Hematopoietic multipotent progenitor cell treated with erythropoietin and hydrocortisone succinate and interleukin-3 and kit ligand, for 6 days (in vitro differentiated cells): ENCODE data around the gene INO80C.

Source experiments
- DNase-seq: peaks from one replicate; pipeline ENCODE4 v3.0.0-alpha.2; 2015

Gene INO80C, protein sequence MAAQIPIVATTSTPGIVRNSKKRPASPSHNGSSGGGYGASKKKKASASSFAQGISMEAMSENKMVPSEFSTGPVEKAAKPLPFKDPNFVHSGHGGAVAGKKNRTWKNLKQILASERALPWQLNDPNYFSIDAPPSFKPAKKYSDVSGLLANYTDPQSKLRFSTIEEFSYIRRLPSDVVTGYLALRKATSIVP

DNA sequence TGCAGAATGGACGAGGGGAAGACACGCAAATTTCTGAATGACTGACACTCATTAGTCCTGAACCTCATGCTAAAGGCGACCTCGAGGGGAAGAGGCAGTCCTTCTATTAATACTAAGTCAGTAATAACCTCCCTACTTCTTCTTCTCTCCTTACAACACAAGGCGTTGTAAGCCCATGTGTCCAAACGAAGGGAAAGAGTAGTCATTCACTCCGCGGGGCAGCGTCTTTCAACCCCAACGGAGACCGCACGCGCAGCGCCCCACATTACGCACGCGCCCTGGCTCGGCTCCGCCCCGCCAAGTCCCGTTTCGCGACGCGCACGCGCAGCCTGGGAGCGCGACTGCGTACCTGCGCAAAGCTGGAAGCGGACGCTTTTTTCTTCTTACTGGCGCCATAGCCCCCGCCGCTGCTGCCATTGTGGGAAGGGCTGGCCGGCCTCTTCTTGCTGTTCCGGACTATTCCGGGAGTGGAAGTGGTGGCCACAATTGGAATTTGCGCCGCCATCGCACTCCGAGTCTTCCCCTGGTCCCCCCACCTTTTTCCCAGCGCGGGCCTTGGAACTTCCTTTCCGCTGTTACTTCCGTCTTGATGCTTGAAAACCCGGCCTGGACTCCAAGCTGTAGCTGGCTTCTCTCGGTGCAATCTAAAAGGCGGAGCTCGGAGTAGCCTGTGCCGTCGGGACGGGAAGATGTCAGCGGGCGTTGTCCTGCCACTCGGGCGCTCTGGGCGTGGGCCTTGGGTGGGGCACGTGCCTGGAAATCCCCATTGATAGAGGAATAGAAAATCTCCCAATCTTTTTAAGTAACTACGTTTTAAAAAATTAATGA, at the start of gene INO80C:
Gene INO80C, minus strand, starts transcription at position 591 of the 828 bp plus-strand sequence. Its CDS starts 86 bp downstream, at position 505.
- DNase-seq = peak; percentile 98

DNA sequence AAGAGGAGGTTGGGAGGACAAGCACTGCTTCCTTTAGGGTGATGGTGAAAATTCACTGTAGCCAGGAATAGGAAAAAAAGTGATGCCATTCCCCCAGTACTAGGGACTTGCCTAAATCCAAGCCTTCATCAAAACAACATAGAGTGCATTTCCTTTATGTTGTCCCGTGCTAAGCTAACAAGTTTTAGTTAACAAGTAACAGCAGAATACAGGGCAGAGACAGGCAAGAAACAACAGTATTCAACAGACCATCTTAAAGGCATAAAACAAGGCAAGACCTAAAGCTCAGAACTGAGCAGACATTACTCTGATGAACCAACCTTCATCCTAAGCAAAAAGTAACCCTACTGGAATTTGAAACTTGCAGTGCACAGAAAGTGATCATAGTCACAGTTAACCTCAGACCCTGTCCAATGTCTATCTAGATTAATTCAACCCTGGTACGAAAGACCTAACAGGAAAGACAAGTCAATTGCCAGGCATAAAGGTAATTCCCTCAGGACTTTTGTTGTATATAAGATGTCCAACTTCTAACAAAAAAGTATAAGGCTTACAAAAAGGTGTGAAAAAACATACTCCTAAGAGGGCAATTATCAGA, 49.3 kb upstream of the INO80C start:
- no peak for DNase-seq

DNA sequence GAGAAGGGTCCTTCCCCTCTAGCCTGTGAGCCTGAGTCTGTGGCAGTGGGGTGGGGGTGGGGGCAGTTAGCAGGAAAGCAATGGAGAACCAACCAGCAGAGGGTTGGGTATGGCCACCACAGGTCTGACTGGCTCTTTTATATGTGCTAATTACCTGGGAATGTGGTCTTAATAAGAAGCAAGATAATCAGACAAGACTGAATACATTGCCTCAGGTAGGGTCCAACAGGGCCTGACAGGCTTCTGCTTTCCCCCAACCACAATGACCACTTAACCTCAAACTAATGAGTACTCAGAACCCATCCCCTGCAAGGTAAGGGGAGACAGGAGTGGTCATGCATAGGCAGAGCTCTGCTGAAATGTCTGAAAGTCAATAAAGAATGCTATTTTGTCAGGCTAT, 44.6 kb upstream of the INO80C start:
- no peak for DNase-seq

DNA sequence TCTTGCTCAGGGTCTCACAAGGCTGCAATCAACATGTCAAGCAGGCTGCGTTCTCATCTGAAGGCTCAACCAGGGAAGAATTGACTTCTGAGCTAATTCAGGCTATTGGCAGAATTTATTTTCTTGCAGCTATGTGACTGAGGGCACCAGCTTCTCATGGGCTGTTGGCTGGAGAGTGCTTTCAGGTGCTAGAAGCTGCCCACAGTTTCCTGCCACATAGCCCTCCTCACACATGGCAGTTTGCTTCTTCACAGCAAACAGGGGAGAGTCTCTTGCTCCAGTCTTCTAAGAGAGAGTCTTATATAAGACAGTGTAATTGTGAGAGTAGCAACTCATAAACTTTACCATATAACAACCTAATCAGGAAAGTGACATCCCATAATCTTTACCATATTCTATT, 37.5 kb upstream of the INO80C start:
- DNase-seq = no peak

DNA sequence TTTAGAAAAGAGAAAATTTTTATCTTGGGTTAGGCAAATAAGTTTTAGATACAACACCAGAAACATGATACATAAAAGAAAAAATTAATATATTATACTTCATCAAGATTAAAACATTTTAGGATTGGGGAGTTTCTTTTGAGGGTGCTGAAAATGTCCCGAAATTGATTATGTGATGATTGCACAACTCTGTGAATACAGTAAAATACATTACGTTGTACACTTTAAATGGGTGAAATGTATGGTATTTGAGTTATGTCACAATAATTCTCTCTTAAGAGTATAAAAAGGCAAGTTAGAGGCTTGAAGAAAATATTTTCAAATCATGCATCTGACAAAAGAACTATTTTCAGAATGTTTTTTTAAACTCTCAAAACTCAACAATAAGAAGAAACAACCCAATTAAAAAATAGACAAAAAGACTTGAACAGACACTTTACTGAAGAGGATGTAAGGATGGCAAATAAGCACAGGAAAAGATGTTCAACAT, 36.2 kb upstream of the INO80C start:
- no peak for DNase-seq

DNA sequence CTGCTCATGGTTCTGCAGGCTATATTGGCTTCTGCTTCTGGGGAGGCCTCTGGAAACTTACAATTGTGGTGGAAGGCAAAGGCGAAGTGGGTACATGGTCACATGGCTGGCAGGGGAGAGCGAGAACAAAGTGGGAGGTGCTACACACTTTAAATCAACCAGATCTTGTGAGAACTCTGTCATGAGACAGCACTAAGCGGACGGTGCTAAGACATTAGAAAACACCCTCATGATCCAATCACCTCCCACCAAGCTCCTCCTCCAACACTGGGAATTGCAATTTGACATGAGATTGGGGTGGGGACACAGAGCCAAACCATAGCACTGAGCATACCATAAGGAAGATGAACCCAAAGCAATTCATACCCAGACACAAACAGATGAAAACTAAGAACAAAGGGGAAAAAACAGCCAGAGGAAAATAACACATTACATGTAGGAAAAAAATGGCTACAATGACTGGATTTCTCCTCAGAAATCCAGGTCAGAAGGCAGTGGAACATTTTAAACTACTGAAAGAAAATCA, 31.1 kb upstream of the INO80C start:
- DNase-seq = no peak

DNA sequence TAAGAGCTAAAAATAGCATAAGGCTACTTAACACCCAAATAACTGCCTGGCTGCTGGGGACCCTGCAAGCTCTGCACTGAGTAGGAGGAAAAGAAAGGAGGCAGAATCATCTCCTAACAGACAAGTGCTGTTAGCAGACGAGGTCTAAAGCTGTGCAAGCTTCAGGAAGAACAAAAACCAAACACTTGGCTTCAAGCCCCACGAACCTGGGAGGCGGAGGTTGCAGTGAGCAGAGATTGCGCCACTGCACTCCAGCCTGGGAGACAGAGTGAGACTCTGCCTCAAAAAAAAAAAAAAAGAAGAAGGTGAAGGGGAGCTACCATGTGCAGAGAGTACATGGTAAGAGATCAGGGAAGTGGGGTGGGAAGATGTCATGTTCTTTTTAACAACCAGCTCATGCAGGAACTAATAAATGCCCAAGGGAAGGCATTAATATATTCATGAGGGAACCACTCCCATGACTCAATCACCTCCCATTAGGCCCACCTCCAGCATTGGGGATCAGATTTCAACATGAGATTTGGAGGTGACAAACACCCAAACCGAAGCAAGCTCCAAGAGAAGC, 28.8 kb upstream of the INO80C start:
- no peak for DNase-seq

DNA sequence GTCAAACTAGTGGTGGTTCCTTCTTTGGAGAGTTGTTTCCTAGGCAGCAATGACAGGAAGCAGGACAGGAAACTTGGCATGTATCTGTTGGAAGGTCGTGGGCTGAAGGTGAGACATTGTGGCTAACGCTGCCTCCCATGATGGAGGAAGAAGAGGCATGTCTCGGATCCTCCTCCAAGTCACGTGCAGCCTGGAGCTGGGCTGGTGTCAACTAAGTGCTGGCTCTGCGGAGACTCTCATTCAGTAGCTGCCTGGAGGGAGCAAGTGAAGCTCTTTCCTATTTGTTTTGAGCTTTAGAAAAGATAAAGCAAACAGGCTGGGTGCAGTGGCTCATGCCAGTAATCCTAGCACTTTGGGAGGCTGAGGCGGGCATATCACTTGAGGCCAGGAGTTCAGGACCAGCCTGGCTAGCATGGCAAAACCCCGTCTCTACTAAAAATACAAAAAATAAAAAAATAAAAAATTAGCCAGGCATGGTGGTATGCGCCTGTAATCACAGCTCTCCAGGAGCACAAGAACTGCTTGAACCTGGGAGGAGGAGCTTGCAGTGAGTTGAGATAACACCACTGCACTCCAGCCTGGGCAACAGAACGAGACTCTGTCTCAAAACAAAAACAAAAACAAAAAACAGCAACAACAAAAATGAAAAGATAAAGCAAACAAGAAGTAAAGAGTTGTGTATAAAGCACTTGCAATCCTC, 28.2 kb upstream of the INO80C start:
- no peak for DNase-seq

DNA sequence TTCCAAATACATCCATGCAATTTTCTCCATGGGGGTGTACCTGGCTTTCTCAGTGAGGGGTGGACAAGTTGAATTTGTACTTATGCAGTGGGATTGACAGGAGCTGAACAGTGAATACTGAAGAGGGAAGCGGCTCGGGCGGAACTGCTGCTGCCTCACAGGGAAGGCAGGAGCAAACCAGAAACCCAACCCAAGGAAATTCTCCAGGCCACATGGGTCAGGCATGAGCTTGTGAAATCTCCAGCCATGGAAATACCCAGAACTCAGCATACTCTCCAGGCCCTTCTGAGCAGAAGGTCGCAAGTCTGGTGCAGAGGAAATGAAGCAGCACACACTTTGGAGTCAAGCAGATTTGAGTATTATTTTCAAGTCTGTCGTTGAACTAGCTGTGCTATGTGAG, 26.5 kb upstream of the INO80C start:
- DNase-seq = no peak

DNA sequence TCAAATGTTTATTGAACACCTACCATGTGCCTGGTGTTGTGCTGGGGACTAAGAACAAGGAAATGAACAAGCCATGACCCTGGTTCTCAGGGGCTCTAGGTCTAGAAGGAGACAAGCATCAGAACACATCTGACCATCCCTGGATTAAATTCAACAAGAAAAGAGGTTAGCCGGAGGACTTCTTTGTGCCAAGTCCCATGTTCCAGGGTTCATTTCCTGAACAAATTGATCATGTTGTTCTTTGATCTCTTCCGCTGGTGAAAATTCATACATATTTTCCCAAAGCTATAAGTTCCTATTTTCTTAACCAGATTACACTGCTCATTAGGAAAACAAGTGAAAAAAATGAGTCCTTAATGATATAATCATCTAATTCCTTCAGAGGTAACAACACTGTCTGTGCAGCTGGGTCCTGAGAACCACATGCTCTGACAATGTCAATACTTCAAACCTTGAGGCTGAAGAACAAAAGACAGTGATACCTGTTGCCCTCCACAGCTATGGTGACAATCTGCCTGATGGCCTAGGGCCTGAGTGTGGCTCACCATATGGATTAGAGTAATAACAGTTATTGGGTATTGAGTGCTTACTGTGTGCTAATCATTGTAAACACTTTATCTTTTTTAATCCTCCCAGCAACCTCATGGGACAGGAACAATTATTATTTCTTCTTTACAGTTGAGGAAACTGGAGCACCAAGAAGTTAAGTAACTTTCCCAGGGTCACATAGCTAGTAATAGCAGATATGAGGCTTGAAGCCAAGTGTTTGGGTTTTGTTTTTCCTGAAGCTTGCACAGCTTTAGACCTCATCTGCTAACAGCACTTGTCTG, 24.6 kb upstream of the INO80C start:
- DNase-seq = no peak

DNA sequence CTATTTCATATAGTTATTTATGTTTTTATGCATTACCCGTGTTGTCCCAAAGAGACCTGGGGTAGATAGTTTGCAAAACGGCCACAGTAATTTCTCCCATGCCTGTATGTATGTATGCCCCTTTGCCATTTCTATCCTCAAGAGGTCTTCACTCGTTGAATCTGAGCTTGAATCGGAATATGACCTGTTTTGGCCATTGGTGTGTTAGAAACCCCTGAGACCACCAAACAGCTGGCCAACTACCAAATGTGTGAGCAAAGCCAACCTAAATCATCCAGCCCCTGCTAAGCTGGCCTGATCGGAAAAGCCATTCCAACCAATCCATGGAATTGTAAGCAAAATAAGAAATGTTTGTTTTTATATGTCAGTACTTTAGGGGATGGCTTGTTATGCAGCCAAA, 23.4 kb upstream of the INO80C start:
- no peak for DNase-seq

DNA sequence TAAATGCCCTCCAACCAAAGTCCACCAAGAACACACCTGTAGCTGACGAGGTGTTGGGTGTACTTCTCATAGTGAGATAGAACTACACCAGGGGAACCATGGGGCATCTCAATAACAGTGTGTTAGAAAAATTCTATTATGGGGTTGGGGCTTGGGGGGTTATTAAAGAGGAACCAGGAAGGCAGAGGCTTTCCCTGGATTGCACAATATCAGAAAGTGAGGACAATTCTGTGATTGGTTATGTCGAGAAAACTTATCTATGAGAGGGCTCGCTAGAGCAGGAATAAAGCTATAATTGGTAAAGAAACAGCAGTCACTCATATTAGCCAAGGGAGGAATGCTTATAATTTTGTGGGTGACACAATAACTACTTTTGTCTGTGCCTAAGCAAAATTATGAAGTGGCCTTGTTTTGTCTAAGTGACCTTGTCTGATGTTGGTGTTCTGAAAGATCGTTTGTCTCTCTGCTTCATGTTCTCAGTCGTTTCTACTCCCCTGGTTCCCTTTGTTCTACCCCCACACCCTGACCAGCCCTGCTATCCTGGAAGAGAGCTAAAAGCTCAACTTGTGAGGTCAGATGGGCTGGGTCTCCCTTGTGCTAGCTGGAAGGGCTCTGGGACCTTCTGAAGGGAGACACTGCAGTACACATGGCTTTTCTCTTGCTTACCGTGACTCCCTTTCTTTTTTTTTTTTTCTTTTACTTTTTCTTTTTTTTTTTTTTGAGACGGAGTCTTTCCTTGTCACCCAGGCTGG, 21.6 kb upstream of the INO80C start:
- DNase-seq = no peak

DNA sequence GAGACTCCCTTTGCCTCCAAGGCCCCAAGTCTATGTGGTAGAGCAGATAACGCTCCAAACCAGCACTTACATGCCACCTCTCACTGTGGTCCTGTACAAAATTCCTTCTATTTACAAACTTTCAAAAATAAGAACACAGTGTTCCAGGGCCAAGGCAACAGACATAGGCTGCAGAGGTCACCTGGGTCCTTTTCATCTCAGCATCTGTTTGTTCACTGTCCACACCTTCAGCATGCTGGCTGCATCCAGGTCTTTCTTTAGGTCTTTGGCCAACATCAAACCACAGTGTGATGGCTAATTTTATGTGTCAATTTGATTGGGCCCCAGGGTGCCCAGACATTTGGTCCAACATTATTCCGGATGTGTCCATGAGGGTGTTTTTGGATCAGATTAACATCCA, 20.0 kb upstream of the INO80C start:
- DNase-seq = no peak

DNA sequence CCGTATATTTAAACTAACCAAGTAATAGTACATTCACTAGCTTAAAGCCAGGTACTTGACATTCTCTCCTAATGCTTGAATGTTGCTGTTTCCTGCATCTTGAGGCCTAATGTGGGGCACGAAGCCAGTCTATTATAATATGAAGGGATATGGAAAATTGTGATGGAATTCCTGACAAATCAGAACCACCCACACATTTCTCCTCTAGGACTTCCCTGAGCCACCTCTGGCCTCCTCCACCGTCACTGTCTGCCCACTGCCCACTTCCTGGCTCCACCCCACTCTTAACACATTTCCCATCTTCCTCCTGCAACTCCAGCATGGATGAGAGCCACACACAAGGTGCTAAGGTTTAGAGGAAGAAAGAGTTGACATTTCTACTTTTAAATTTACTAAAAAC, 19.0 kb upstream of the INO80C start:
- no peak for DNase-seq

DNA sequence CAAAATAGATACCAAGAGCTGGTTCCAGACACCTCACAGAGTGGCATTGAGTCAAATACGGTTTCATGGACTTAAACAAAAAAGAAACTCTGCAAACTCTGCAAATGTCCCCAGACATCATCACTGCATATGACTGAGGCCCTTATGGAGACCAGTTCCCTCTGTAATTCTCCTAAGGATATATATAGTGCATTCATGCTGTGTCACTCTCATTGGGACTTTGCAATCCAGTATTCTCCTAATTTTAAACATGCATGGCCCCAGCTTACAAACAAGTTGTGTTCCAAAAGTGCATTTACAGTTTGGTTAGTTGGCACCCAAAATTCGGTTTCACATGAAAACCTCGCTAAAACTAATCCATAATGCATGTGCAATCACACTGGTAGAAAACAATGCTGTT, 18.6 kb upstream of the INO80C start:
- DNase-seq = no peak

DNA sequence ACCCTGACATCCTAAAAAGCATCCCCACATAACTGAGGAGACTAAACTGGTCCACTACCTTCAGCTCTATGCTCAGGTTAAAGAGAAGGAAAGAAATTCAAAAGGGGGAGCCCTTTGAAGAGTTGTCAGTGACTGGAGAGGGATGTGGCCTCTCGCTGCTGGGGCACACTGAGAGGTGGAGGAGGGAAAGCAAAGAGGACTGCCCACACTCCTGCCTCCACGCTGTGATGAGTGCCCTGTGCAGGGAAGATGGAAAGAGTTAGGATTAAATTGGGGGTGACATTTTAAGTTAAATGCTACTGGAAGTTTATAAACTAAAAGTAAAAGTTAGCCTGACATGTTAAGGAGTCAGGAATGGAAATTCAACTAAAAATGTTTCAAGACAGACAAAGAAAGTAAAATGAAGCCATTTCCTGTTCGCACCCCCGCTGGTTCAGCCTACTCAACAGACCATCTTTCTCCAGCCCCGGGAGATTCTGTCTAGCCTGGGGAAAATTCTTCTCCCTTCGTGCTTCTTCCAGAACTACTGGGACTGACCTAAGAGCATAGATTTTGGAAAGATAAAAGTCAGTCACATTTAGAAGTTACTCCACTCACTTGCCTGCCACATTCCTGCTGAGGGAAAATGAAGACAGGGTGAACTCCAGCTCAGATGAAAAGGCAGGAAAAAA, 17.8 kb upstream of the INO80C start:
- DNase-seq = no peak

DNA sequence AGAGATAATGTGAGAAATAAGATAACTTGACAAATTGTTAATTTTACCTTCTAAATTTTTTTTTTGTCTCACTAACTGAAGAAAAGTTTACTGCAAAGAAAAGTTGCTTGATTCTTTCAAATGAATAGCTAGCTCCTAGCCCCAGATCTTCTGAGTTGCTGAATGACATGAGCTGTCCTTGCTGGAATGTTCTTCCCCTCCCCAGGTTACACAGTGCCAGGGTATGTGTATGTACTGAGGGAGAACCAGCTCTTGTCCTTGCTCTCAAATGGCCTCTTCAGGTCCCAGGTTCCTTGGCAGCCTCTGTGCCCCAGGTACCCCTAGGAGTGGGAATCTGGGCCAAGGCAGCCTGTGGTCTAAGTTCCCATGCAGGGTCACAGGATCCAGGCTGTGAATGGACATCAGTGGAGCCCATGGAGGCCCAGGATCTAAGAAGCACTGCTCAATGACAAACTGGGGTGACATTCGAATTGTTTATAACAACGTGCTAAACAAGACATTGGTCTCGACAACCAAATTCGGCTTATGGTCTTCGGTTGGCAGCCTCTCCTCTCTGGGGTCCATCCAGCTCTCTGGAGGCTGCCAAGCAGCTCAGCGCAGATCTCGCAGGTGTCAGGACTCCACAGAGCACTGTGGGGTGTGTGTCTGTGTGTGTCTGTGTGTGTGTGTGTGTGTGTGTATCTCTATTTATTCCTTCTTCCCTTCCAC, 17.1 kb upstream of the INO80C start:
- DNase-seq = no peak

DNA sequence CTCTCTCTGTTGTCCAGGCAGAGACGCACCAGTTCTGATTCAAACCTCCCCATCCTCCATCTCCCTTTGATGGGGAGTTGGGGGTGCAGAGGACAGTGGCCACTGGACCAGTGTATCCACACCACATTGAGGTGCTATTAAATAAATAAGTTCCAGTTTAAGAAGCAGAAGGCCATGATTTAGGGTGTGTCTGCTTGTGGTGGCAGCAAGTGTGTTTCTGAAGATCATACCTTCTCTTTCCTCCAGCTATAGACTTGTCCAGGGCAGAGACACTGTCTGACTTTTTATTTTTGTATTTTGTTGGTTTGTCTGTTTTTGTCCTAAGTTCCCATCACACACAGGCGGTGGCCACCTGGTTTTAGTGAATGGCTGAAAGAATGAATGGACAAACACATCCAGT, 16.5 kb upstream of the INO80C start:
- DNase-seq = no peak

DNA sequence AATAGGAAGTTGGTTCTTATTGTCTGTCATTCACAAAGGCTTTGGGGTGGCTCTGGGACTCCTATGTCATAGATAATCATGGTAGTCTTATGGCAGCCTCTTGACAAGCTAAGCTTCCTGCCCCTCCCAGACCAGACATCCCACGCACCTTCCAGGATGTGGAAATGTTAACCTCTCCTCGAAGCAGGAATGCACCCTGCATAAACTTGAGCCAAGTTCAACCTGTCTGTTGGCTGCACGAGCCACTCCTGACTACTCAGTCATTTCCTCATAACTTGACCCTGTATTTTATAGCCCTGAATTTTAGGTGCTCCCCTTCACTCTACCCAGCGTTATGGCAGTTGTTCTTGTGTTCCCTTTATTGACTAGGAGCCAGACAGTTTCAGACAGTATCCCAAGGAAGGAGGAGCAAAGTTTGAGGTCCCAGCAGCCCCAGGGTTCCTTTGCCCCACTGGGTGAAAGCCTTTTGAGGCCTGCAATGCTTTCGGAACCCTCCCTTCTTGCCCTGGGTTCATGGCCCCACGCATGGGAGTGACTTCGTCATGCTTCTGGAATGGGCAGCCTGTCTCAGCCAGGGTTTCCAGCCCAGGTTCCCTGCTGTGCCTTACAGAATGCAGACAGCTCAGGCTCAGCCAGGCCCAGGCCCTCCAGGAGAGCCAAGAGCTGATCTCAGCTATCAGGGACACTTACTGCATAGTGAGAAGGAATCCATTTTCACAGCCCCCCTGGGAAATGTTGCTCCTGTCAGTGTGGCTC, 15.6 kb upstream of the INO80C start:
- DNase-seq = no peak
